Endothelial cell of umbilical vein (primary cell): ENCODE data around the gene PRUNE2. TPM values are rescaled to one million over a fixed set of nuclear protein-coding genes. Genes with fewer than 3 reads are reported as not detected.

ENCODE experiments used
- BruUV-seq: library from RNA; stranded (reverse); fragments of 400-500 nt; replicated peaks from 2 replicates; lab custom pipeline; 2021; lab: Mats Ljungman, UMichigan
- CTCF ChIA-PET: fragments of 300-600, 350-600 bp; sonication (Branson Sonifier 250); formaldehyde crosslinking; loops from one replicate; lab custom pipeline; 2021; ENCODE audit warnings: antibody characterized with exemption, inconsistent platforms; lab: Charles Lee
- POLR2A ChIA-PET: fragments of 300-600, 350-600 bp; sonication (Branson Sonifier 250); formaldehyde crosslinking; loops from one replicate; lab custom pipeline; 2021; ENCODE audit warnings: antibody characterized with exemption, inconsistent platforms; lab: Charles Lee
- DNase-seq: peaks from one replicate; pipeline ENCODE4 v3.0.0-alpha.2; 2011; ENCODE audit warnings: low read depth, low spot score
- FAIRE-seq: peaks from 2 replicates; lab custom pipeline; 2011; peaks lifted over from hg19 to GRCh38; lab: Jason Lieb, UNC
- H2AFZ ChIP-seq: 2 replicates; pipeline ENCODE4 v1.6.0; 2012; ENCODE audit warnings: low read depth, low read length, control low read depth, inconsistent platforms
- H3K27ac ChIP-seq: 2 replicates; pipeline ENCODE4 v1.5.1; 2011; ENCODE audit warnings: low read depth, mild to moderate bottlenecking, control low read depth, low read length, moderate library complexity; ENCODE audit not compliant: insufficient read depth
- H3K27me3 ChIP-seq, 2 experiments: 2 replicates each; pipeline versions ENCODE4 v1.6.0 to v1.6.1; 2011; ENCODE audit warnings: low read length in 2 of 2, mixed read lengths in 1 of 2; ENCODE audit not compliant: control insufficient read depth in 2 of 2, insufficient read depth in 2 of 2
- H3K36me3 ChIP-seq, 2 experiments: 2 replicates in 1 of 2; 3 replicates in 1 of 2; pipeline ENCODE4 v1.5.1; 2011; ENCODE audit warnings: low read length in 2 of 2, mild to moderate bottlenecking in 1 of 2, moderate library complexity in 1 of 2; ENCODE audit not compliant: control insufficient read depth in 2 of 2, insufficient read depth in 2 of 2; ENCODE audit errors: extremely low read depth in 1 of 2
- H3K4me1 ChIP-seq: 3 replicates; pipeline ENCODE4 v1.5.1; 2011; ENCODE audit warnings: mild to moderate bottlenecking, low read length; ENCODE audit not compliant: control insufficient read depth, insufficient read depth; ENCODE audit errors: extremely low read depth
- H3K4me2 ChIP-seq: 2 replicates; pipeline ENCODE4 v1.6.1; 2011; ENCODE audit warnings: low read length, control low read depth, mixed read lengths; ENCODE audit not compliant: insufficient read depth
- H3K4me3 ChIP-seq, 3 experiments: fragments of 200-600 bp in 1 of 3; sonication (generic), shearing (Covaris generic) in 1 of 3; replicated peaks in 1 of 3; 2 replicates each; pipeline ENCODE4 v1.5.1; 2011 to 2016; ENCODE audit warnings: control low read depth in 3 of 3, low read length in 3 of 3, mild to moderate bottlenecking in 2 of 3, inconsistent platforms in 1 of 3, low read depth in 1 of 3, moderate library complexity in 1 of 3; ENCODE audit not compliant: insufficient read depth in 1 of 3
- H3K79me2 ChIP-seq: 2 replicates; pipeline ENCODE4 v1.6.0; 2012; ENCODE audit warnings: low read length, inconsistent platforms; ENCODE audit not compliant: control insufficient read depth, insufficient read depth
- H3K9ac ChIP-seq: replicated peaks from 2 replicates; pipeline ENCODE3; 2011; ENCODE audit warnings: low read length, control low read depth; ENCODE audit not compliant: insufficient read depth; ENCODE audit errors: extremely low read depth
- H3K9me1 ChIP-seq: replicated peaks from 3 replicates; pipeline ENCODE4 v1.6.0; 2011; ENCODE audit warnings: mild to moderate bottlenecking, low read length; ENCODE audit not compliant: control insufficient read depth, insufficient read depth; ENCODE audit errors: extremely low read depth
- H3K9me3 ChIP-seq: replicated peaks from 2 replicates; pipeline ENCODE4 v1.5.1; 2012; ENCODE audit warnings: low read length, inconsistent platforms; ENCODE audit not compliant: control insufficient read depth, insufficient read depth
- H4K20me1 ChIP-seq: replicated peaks from 2 replicates; pipeline ENCODE3; 2011; ENCODE audit warnings: mild to moderate bottlenecking, low read length; ENCODE audit not compliant: control insufficient read depth, insufficient read depth; ENCODE audit errors: extremely low read depth
- EZH2 ChIP-seq: IDR thresholded peaks from 2 replicates; pipeline ENCODE4 v1.6.1; 2012; ENCODE audit warnings: borderline replicate concordance, low read depth, mild to moderate bottlenecking, moderate library complexity, low read length, inconsistent platforms; ENCODE audit not compliant: severe bottlenecking
- FOS ChIP-seq: IDR thresholded peaks from 2 replicates; pipeline ENCODE4 v1.6.1; 2011; ENCODE audit warnings: mild to moderate bottlenecking, low read length, moderate library complexity, borderline replicate concordance; ENCODE audit not compliant: insufficient read depth
- GATA2 ChIP-seq: IDR thresholded peaks from 2 replicates; pipeline ENCODE4 v1.7.0; 2011; ENCODE audit warnings: low read depth, mild to moderate bottlenecking, moderate library complexity, mixed read lengths, low read length; ENCODE audit not compliant: insufficient read length, insufficient read depth
- JUN ChIP-seq: IDR thresholded peaks from 2 replicates; pipeline ENCODE4 v1.6.1; 2011; ENCODE audit warnings: borderline replicate concordance, low read depth; ENCODE audit not compliant: insufficient read length, insufficient read depth
- MYC ChIP-seq: IDR thresholded peaks from one replicate; pipeline ENCODE4 v1.6.1; 2011; ENCODE audit warnings: mild to moderate bottlenecking, low read depth, low read length
- POLR2A ChIP-seq: IDR thresholded peaks from 2 replicates; pipeline ENCODE4 v1.6.1; 2012; ENCODE audit warnings: low read depth, mild to moderate bottlenecking, control low read depth, low read length
- POLR2AphosphoS5 ChIP-seq: IDR thresholded peaks from 2 replicates; pipeline ENCODE4 v1.6.1; 2012; ENCODE audit warnings: low read depth, mild to moderate bottlenecking, control low read depth, low read length, moderate library complexity; ENCODE audit not compliant: insufficient read depth
- dilution Hi-C: fragments of 300-500 bp; cut with MboI; formaldehyde crosslinking; loops from one replicate; pipeline ENCODE4 v1.15.0; 2019; ENCODE audit warnings: low sequenced_read_pairs; ENCODE audit not compliant: extremely low pct_ligation_motif_present
- intact Hi-C: fragments of 100-400 bp; cut with micrococcal nuclease; formaldehyde crosslinking; loops from one replicate; pipeline ENCODE4 v1.10.0; 2022
- polyA plus RNA-seq, 4 experiments: library from polyadenylated mRNA; depleted of rRNA in 3 of 4; stranded (reverse) in 3 of 4; unstranded in 1 of 4; fragments of >200 nt; gene quantifications; 2 replicates each; pipeline versions ENCODE4 v1.2.1 to v1.2.3, GENCODE V29; 2011 to 2012; ENCODE audit warnings: missing spikeins in 1 of 4
- total RNA-seq: library from RNA; stranded (reverse); gene quantifications from 2 replicates; pipeline ENCODE4 v1.2.3, GENCODE V29; 2021
- TF ChIP-seq, protein P1 (sequence below), 2 donors: IDR thresholded peaks; 1 replicate in 1 of 2; 2 replicates in 1 of 2; pipeline ENCODE4 v1.5.1; 2011; ENCODE audit warnings: low read length in 2 of 2, mild to moderate bottlenecking in 2 of 2, moderate library complexity in 2 of 2, control low read depth in 1 of 2, inconsistent platforms in 1 of 2, low read depth in 1 of 2; ENCODE audit not compliant: insufficient read depth in 1 of 2; ENCODE audit errors: extremely low read depth in 1 of 2
- TF ChIP-seq, protein P2 (sequence below): IDR thresholded peaks from 2 replicates; pipeline ENCODE4 v1.6.1; 2011; ENCODE audit not compliant: insufficient read depth, insufficient read length

PRUNE2 gene
- total and polyA plus RNA-seq, 2 donors (not counting 3 experiments of a cell fraction or from before 2014, with no cell fraction given), result 15.8 to 21.7 TPM

DNA sequence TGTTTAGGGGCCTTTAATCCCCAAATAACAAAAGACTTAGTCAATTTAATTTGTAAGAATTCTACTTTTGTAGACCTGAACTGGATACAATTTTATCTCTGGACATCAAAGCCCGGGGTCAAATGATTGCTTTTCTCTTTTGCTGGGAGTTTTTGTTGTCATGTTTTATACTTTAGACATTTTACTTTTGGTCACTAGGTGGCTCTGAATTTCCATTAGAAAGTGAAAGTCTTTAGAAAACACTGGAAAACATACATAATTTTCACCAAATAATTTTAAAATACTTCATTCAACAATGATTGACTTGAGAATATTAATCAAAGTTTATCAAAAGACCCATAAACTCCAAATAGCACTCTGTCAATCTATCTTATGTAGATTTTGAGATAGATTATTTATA lies 144.5 kb downstream of the PRUNE2 start:
- DNase-seq (peak; percentile 24), FAIRE-seq (peak; percentile 56)
- Histone ChIP-seq H4K20me1 (no peaks in the 10 kb centered on the region), H3K9ac (no peak overlapping the region), H3K27ac (no peak overlapping the region), H3K9me3 (no peaks in the 10 kb centered on the region), H2AFZ (no peak overlapping the region), H3K4me2 (no peak overlapping the region), H3K36me3 (no peaks in the 10 kb centered on the region), H3K27me3 (peaks cover 9 to 10% of the 10 kb centered on the region in 2 experiments), H3K4me3 (no peak overlapping the region), H3K9me1 (no peaks in the 10 kb centered on the region), H3K4me1 (no peaks in the 10 kb centered on the region), H3K79me2 (no peaks in the 10 kb centered on the region)
- intact Hi-C loops, result loop anchor here (2.0 kb wide), 1 partner anchor 251 kb away; no protein-coding TSS in a partner anchor
- ChIA-PET CTCF (interaction anchor here (0.8 to 1.4 kb wide), 5 partner anchors 49 to 389 kb away, joined by 4 to 12 read pairs (median 10); no protein-coding TSS in a partner anchor), POLR2A (no interaction called here)
- BruUV-seq, result no TSS peak
- TF ChIP-seq POLR2AphosphoS5 (no peak), JUN (no peak), EZH2 (no peak), GATA2 (no peak), FOS (no peak), POLR2A (no peak), MYC (no peak)
- TF ChIP-seq, protein P1, sequence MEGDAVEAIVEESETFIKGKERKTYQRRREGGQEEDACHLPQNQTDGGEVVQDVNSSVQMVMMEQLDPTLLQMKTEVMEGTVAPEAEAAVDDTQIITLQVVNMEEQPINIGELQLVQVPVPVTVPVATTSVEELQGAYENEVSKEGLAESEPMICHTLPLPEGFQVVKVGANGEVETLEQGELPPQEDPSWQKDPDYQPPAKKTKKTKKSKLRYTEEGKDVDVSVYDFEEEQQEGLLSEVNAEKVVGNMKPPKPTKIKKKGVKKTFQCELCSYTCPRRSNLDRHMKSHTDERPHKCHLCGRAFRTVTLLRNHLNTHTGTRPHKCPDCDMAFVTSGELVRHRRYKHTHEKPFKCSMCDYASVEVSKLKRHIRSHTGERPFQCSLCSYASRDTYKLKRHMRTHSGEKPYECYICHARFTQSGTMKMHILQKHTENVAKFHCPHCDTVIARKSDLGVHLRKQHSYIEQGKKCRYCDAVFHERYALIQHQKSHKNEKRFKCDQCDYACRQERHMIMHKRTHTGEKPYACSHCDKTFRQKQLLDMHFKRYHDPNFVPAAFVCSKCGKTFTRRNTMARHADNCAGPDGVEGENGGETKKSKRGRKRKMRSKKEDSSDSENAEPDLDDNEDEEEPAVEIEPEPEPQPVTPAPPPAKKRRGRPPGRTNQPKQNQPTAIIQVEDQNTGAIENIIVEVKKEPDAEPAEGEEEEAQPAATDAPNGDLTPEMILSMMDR (IDR thresholded peaks at IDR 0.05; ENCODE audit: extremely low read depth in 1 of 2, insufficient read depth in 1 of 2, low read depth in 1 of 2, low read length in 2 of 2), result no peak
- TF ChIP-seq, protein P2, sequence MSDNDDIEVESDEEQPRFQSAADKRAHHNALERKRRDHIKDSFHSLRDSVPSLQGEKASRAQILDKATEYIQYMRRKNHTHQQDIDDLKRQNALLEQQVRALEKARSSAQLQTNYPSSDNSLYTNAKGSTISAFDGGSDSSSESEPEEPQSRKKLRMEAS, result no peak
- dilution Hi-C loops, result no loop called here
